HG02884 (cell line): ENCODE results near the gene SSC5D.

Source experiments
- ATAC-seq: cut with Tn5 transposase; IDR thresholded peaks from one replicate; pipeline ENCODE4 v1.9.1; 2021; ENCODE audit warnings: mild to moderate bottlenecking, moderate library complexity; ENCODE audit not compliant: unreplicated experiment

SSC5D gene

GRCh38 chr19:55552620-55553019 is 64.4 kb downstream of the SSC5D start:
- ATAC-seq = no peak

GRCh38 chr19:55553217-55554182 is 65.3 kb downstream of the SSC5D start:
- no peak for ATAC-seq

GRCh38 chr19:55554302-55554701 is 66.1 kb downstream of the SSC5D start:
- ATAC-seq = no peak

GRCh38 chr19:55554741-55555152 is 66.5 kb downstream of the SSC5D start:
- no peak for ATAC-seq

- no peak for ATAC-seq
These were observed 71.4 kb downstream of the SSC5D start for GRCh38 chr19:55559684-55560083.

- no peak for ATAC-seq
These were observed 75.0 kb downstream of the SSC5D start for GRCh38 chr19:55563261-55563690.

- ATAC-seq = no peak
These were observed 78.6 kb downstream of the SSC5D start for GRCh38 chr19:55566823-55567222.

- ATAC-seq = no peak
These were observed 79.6 kb downstream of the SSC5D start for GRCh38 chr19:55567708-55568328.
